GM19395 (cell line): Measurements from ENCODE around the gene RBBP6.
"Not testable (repeated sequence)": the region's sequence is repeated elsewhere in the genome, so short reads cannot be mapped to it uniquely, and the experiment has no call there.

Experiments
- ATAC-seq: cut with Tn5 transposase; IDR thresholded peaks from one replicate; pipeline ENCODE4 v1.9.1; 2021; ENCODE audit warnings: mild to moderate bottlenecking, moderate library complexity; ENCODE audit not compliant: unreplicated experiment

RBBP6 gene

GRCh38 chr16:24562811-24563210, 23.4 kb downstream of the RBBP6 start:
- ATAC-seq, result no peak

GRCh38 chr16:24568392-24568791, 29.0 kb downstream of the RBBP6 start:
- no peak for ATAC-seq

GRCh38 chr16:24571096-24571495, 31.7 kb downstream of the RBBP6 start:
- ATAC-seq, result no peak

- no peak for ATAC-seq
Observed at GRCh38 chr16:24572069-24572468, 32.7 kb downstream of the RBBP6 start.

- no peak for ATAC-seq
Observed at GRCh38 chr16:24573141-24573540, 33.8 kb downstream of the RBBP6 start.

- ATAC-seq, result not testable (repeated sequence)
Observed at GRCh38 chr16:24574515-24575485, 35.4 kb downstream of the RBBP6 start.

- not testable (repeated sequence) for ATAC-seq
Observed at GRCh38 chr16:24575791-24576190, 36.4 kb downstream of the RBBP6 start.

- no peak for ATAC-seq
Observed at GRCh38 chr16:24577167-24577566, 37.8 kb downstream of the RBBP6 start.

- no peak for ATAC-seq
Observed at GRCh38 chr16:24580665-24581064, 41.3 kb downstream of the RBBP6 start.

- no peak for ATAC-seq
Observed at GRCh38 chr16:24583494-24583893, 44.1 kb downstream of the RBBP6 start.

- ATAC-seq, result no peak
Observed at GRCh38 chr16:24589997-24590396, 50.6 kb downstream of the RBBP6 start.

- no peak for ATAC-seq
Observed at GRCh38 chr16:24598777-24599437, 59.5 kb downstream of the RBBP6 start.

GRCh38 chr16:24609417-24609739, 70.0 kb downstream of the RBBP6 start:
- ATAC-seq, result no peak

GRCh38 chr16:24609740-24610415, 70.5 kb downstream of the RBBP6 start:
- ATAC-seq, result no peak

GRCh38 chr16:24610416-24610755, 71.0 kb downstream of the RBBP6 start:
- ATAC-seq, result no peak

GRCh38 chr16:24611310-24611709, 71.9 kb downstream of the RBBP6 start:
- ATAC-seq, result no peak

GRCh38 chr16:24612656-24613055, 73.3 kb downstream of the RBBP6 start:
- no peak for ATAC-seq

GRCh38 chr16:24613267-24613666, 73.9 kb downstream of the RBBP6 start:
- not testable (repeated sequence) for ATAC-seq

- no peak for ATAC-seq
Observed at GRCh38 chr16:24617502-24617901, 78.1 kb downstream of the RBBP6 start.
